ENCODE measurements around the gene CLBA1.

DNA sequence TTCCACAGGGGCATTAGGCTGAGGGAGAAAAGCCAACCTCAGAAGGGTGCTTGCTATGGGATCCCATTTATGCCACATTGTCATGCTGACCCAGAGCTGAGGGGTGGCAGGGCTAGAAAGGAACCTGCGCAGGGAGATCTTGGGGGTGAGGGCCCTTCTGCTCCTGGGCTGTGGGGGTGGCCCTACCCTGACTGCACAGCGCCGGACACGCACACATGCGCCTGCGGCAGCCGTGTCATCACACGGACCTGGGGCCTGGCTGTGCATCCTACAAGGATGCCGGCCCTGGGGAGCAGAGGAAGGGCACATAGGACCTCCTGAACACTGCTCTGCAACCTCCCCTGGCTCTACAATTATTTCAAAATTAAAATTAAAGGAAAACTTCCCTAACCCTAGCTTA lies 28.4 kb downstream of the CLBA1 start:
- TF ChIP-seq, protein P1, sequence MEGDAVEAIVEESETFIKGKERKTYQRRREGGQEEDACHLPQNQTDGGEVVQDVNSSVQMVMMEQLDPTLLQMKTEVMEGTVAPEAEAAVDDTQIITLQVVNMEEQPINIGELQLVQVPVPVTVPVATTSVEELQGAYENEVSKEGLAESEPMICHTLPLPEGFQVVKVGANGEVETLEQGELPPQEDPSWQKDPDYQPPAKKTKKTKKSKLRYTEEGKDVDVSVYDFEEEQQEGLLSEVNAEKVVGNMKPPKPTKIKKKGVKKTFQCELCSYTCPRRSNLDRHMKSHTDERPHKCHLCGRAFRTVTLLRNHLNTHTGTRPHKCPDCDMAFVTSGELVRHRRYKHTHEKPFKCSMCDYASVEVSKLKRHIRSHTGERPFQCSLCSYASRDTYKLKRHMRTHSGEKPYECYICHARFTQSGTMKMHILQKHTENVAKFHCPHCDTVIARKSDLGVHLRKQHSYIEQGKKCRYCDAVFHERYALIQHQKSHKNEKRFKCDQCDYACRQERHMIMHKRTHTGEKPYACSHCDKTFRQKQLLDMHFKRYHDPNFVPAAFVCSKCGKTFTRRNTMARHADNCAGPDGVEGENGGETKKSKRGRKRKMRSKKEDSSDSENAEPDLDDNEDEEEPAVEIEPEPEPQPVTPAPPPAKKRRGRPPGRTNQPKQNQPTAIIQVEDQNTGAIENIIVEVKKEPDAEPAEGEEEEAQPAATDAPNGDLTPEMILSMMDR (IDR thresholded peaks at IDR 0.05; ENCODE audit: low read length), result no peak
- no peak for TF ChIP-seq EZH2phosphoT487 (IDR thresholded peaks at IDR 0.05; ENCODE audit: low read length)
- no peak for TF ChIP-seq EZH2 (optimal IDR thresholded peaks at IDR 0.05; ENCODE audit: low read depth, low read length)

Measured in MM.1S (cell line).